ENCODE measurements around the gene PPM1K.

DNA sequence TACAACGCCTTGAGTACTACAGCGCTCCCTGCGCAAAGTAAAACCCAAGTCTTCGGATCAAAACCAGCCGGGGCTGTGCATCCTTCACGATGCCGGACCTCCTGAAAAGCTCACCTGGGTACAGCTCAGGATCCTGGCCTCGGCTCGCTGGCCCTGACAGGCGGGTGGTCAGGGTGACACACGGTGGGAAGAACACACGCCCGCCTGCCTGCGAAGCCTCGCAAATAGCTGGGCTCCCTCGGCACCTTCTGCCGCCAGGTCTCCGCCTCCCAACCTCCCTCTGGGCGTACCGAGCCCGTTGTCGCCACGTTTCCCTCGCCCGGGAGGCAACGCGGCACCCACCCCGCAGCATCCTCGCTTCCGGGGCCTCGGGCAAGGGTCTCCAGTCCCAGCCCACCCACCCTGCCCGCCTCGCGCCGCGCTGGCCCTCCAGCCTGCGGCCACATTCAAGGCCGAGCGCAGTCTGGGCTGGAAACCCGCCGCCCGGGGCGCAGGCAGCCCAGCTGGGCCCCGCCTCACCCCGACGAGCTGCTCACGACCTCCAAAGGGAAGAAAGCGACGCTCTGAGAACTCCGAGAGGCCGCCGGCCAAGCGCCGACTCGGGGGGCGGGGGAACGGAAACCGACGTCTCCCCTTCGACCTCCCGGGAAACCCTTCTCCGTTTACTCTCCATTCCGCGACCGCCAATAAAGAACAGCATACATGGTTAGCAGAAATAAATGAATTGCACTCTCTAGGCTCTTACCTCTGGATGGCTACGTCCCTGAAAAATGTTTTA lies 511 bp downstream of the PPM1K start:
- TF ChIP-seq POLR2A (IDR thresholded peaks at IDR 0.05) (no peak), POLR2AphosphoS5 (IDR thresholded peaks at IDR 0.05) (peak in 2 of 3 donors; percentile 33 to 40)
- TF ChIP-seq, protein P1, sequence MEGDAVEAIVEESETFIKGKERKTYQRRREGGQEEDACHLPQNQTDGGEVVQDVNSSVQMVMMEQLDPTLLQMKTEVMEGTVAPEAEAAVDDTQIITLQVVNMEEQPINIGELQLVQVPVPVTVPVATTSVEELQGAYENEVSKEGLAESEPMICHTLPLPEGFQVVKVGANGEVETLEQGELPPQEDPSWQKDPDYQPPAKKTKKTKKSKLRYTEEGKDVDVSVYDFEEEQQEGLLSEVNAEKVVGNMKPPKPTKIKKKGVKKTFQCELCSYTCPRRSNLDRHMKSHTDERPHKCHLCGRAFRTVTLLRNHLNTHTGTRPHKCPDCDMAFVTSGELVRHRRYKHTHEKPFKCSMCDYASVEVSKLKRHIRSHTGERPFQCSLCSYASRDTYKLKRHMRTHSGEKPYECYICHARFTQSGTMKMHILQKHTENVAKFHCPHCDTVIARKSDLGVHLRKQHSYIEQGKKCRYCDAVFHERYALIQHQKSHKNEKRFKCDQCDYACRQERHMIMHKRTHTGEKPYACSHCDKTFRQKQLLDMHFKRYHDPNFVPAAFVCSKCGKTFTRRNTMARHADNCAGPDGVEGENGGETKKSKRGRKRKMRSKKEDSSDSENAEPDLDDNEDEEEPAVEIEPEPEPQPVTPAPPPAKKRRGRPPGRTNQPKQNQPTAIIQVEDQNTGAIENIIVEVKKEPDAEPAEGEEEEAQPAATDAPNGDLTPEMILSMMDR (IDR thresholded peaks at IDR 0.05), result no peak
